ENCODE results near the gene LIN7C. TPM values are rescaled to one million over a fixed set of nuclear protein-coding genes. Genes with fewer than 3 reads are reported as not detected.
A peak's percentile ranks its signal among the peaks of the same experiment; 100 is the strongest.

LIN7C gene
- total and polyA plus RNA-seq, 2 of the 8 experiments (the other 6 are each of a cell fraction or from before 2014, with no cell fraction given): 10.5 to 42.7 TPM

DNA sequence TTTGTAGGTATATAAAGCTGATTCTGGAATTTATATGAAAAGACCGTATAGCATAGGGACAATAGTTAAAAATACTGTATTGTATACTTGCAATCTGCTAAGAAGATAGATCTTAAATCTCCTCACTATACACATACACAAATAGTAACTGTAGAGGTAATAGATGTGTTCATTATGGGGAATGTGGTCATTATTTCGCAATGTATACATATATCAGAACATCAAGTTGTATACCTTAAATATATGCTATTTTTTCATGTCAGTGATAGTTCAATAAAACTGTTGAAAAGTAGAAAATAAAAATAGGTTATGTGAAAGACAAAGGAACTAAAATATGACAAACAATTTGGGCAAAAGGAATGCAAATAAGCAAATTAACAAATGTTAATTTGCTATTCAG lies 35.2 kb upstream of the LIN7C start:
- DNase-seq (ENCODE audit: low read depth in 1 of 2, low spot score in 2 of 2) (no peak), FAIRE-seq (no peak)
- H4K5ac ChIP-seq (ENCODE audit: insufficient read length, low read depth, low read length): no peak overlapping the region
- H3K4ac ChIP-seq (replicated peaks; ENCODE audit: insufficient read length, low read depth, low read length): no peak overlapping the region
- H2BK20ac ChIP-seq (ENCODE audit: low read length): no peak overlapping the region
- H3K14ac ChIP-seq (ENCODE audit: insufficient read length): no peak overlapping the region
- 38% methylated on average over 2 of the region's 2 CpGs; no CpG with 5 or more reads in 1 of the 2 experiments for WGBS, 2 experiments (ENCODE audit: extremely low coverage in 1 of 2, insufficient coverage in 1 of 2, insufficient read length in 1 of 2, insufficient replicate concordance in 2 of 2, low coverage in 1 of 2, low lambda C conversion rate in 2 of 2, missing lambda C conversion rate in 1 of 2)
- no peaks in the 10 kb centered on the region for H3K9me3 ChIP-seq (ENCODE audit: insufficient read depth in 2 of 2, low read depth in 1 of 2, low read length in 1 of 2)
- no peak overlapping the region for H3K4me3 ChIP-seq (ENCODE audit: extremely low read depth in 1 of 4, insufficient read depth in 2 of 4, low read depth in 3 of 4, low read length in 4 of 4)
- H3K56ac ChIP-seq (replicated peaks; ENCODE audit: insufficient read length, low read depth, low read length): no peak overlapping the region
- no peaks in the 10 kb centered on the region for H3K4me1 ChIP-seq (replicated peaks in 1 of 4; ENCODE audit: control insufficient read depth in 3 of 4, insufficient read depth in 4 of 4, low read length in 3 of 4)
- POLR2A ChIA-PET (ENCODE audit: partially characterized antibody): no interaction called here
- CTCF ChIA-PET (ENCODE audit: partially characterized antibody): interaction anchor here (1.4 kb wide), 1 partner anchor 23 kb away, joined by 3 read pairs; no protein-coding TSS in a partner anchor
- H2BK120ac ChIP-seq (replicated peaks; ENCODE audit: low read depth, low read length): no peak overlapping the region
- no peaks in the 10 kb centered on the region for H3K36me3 ChIP-seq (ENCODE audit: control insufficient read depth in 2 of 4, insufficient read depth in 4 of 4, low read length in 3 of 4)
- H4K8ac ChIP-seq (ENCODE audit: extremely low read depth, insufficient read depth, low read length): no peak overlapping the region
- H2BK12ac ChIP-seq (ENCODE audit: low read depth, low read length): no peak overlapping the region
- H3K9ac ChIP-seq (replicated peaks in 1 of 4; ENCODE audit: extremely low read depth in 1 of 4, low read depth in 3 of 4, low read length in 3 of 4): no peak overlapping the region
- no peaks in the 10 kb centered on the region for H3K79me1 ChIP-seq (ENCODE audit: low read depth, low read length)
- no peak overlapping the region for H2BK15ac ChIP-seq (ENCODE audit: low read length)
- H3K23ac ChIP-seq (ENCODE audit: insufficient read length): no peak overlapping the region
- TF ChIP-seq CEBPB (IDR thresholded peaks at IDR 0.05; ENCODE audit: low read depth, low read length) (peak; percentile 65; the same call in 1 of the 2 replicates), GABPA (IDR thresholded peaks at IDR 0.05; ENCODE audit: borderline replicate concordance, insufficient read depth, low read length) (no peak)
- H4K91ac ChIP-seq (replicated peaks; ENCODE audit: insufficient read length, low read length): no peak overlapping the region
- H3K79me2 ChIP-seq (ENCODE audit: control insufficient read depth in 1 of 2, insufficient read depth in 2 of 2, low read length in 2 of 2): no peaks in the 10 kb centered on the region
- H4K20me1 ChIP-seq (replicated peaks in 1 of 2; ENCODE audit: control insufficient read depth in 1 of 2, insufficient read depth in 2 of 2, low read length in 2 of 2): no peaks in the 10 kb centered on the region
- H3K27me3 ChIP-seq (replicated peaks in 1 of 4; ENCODE audit: control insufficient read depth in 3 of 4, extremely low read depth in 1 of 4, insufficient read depth in 3 of 4, low read length in 3 of 4): no peaks in the 10 kb centered on the region
- no peak overlapping the region for H2AK5ac ChIP-seq (ENCODE audit: low read depth, low read length)
- H3K4me2 ChIP-seq (ENCODE audit: insufficient read depth in 1 of 2, low read depth in 2 of 2, low read length in 2 of 2): no peak overlapping the region
- H3K18ac ChIP-seq (ENCODE audit: extremely low read depth, low read length): no peak overlapping the region
- no peak overlapping the region for H3K27ac ChIP-seq (ENCODE audit: low read depth, low read length)
- no peaks in the 10 kb centered on the region for H3K23me2 ChIP-seq (ENCODE audit: low read depth, low read length)
- no peak overlapping the region for H2AFZ ChIP-seq (ENCODE audit: low read length)
- H2BK5ac ChIP-seq (ENCODE audit: low read depth, low read length): no peak overlapping the region
